Endothelial cell of umbilical vein (primary cell): Measurements from ENCODE around the gene CD86. TPM values are rescaled to one million over a fixed set of nuclear protein-coding genes. Genes with fewer than 3 reads are reported as not detected.

ENCODE experiments used
- BruUV-seq: library from RNA; stranded (reverse); fragments of 400-500 nt; replicated peaks from 2 replicates; lab custom pipeline; 2021; lab: Mats Ljungman, UMichigan
- CTCF ChIA-PET: fragments of 300-600, 350-600 bp; sonication (Branson Sonifier 250); formaldehyde crosslinking; loops from one replicate; lab custom pipeline; 2021; ENCODE audit warnings: antibody characterized with exemption, inconsistent platforms; lab: Charles Lee
- POLR2A ChIA-PET: fragments of 300-600, 350-600 bp; sonication (Branson Sonifier 250); formaldehyde crosslinking; loops from one replicate; lab custom pipeline; 2021; ENCODE audit warnings: antibody characterized with exemption, inconsistent platforms; lab: Charles Lee
- DNase-seq: peaks from one replicate; pipeline ENCODE4 v3.0.0-alpha.2; 2011; ENCODE audit warnings: low read depth, low spot score
- FAIRE-seq: peaks from 2 replicates; lab custom pipeline; 2011; peaks lifted over from hg19 to GRCh38; lab: Jason Lieb, UNC
- H2AFZ ChIP-seq: 2 replicates; pipeline ENCODE4 v1.6.0; 2012; ENCODE audit warnings: low read depth, low read length, control low read depth, inconsistent platforms
- H3K27ac ChIP-seq: 2 replicates; pipeline ENCODE4 v1.5.1; 2011; ENCODE audit warnings: low read depth, mild to moderate bottlenecking, control low read depth, low read length, moderate library complexity; ENCODE audit not compliant: insufficient read depth
- H3K27me3 ChIP-seq, 2 experiments: 2 replicates each; pipeline versions ENCODE4 v1.6.0 to v1.6.1; 2011; ENCODE audit warnings: low read length in 2 of 2, mixed read lengths in 1 of 2; ENCODE audit not compliant: control insufficient read depth in 2 of 2, insufficient read depth in 2 of 2
- H3K36me3 ChIP-seq, 2 experiments: 2 replicates in 1 of 2; 3 replicates in 1 of 2; pipeline ENCODE4 v1.5.1; 2011; ENCODE audit warnings: low read length in 2 of 2, mild to moderate bottlenecking in 1 of 2, moderate library complexity in 1 of 2; ENCODE audit not compliant: control insufficient read depth in 2 of 2, insufficient read depth in 2 of 2; ENCODE audit errors: extremely low read depth in 1 of 2
- H3K4me1 ChIP-seq: 3 replicates; pipeline ENCODE4 v1.5.1; 2011; ENCODE audit warnings: mild to moderate bottlenecking, low read length; ENCODE audit not compliant: control insufficient read depth, insufficient read depth; ENCODE audit errors: extremely low read depth
- H3K4me2 ChIP-seq: 2 replicates; pipeline ENCODE4 v1.6.1; 2011; ENCODE audit warnings: low read length, control low read depth, mixed read lengths; ENCODE audit not compliant: insufficient read depth
- H3K4me3 ChIP-seq, 3 experiments: fragments of 200-600 bp in 1 of 3; sonication (generic), shearing (Covaris generic) in 1 of 3; replicated peaks in 1 of 3; 2 replicates each; pipeline ENCODE4 v1.5.1; 2011 to 2016; ENCODE audit warnings: control low read depth in 3 of 3, low read length in 3 of 3, mild to moderate bottlenecking in 2 of 3, inconsistent platforms in 1 of 3, low read depth in 1 of 3, moderate library complexity in 1 of 3; ENCODE audit not compliant: insufficient read depth in 1 of 3
- H3K79me2 ChIP-seq: 2 replicates; pipeline ENCODE4 v1.6.0; 2012; ENCODE audit warnings: low read length, inconsistent platforms; ENCODE audit not compliant: control insufficient read depth, insufficient read depth
- H3K9ac ChIP-seq: replicated peaks from 2 replicates; pipeline ENCODE3; 2011; ENCODE audit warnings: low read length, control low read depth; ENCODE audit not compliant: insufficient read depth; ENCODE audit errors: extremely low read depth
- H3K9me1 ChIP-seq: replicated peaks from 3 replicates; pipeline ENCODE4 v1.6.0; 2011; ENCODE audit warnings: mild to moderate bottlenecking, low read length; ENCODE audit not compliant: control insufficient read depth, insufficient read depth; ENCODE audit errors: extremely low read depth
- H3K9me3 ChIP-seq: replicated peaks from 2 replicates; pipeline ENCODE4 v1.5.1; 2012; ENCODE audit warnings: low read length, inconsistent platforms; ENCODE audit not compliant: control insufficient read depth, insufficient read depth
- H4K20me1 ChIP-seq: replicated peaks from 2 replicates; pipeline ENCODE3; 2011; ENCODE audit warnings: mild to moderate bottlenecking, low read length; ENCODE audit not compliant: control insufficient read depth, insufficient read depth; ENCODE audit errors: extremely low read depth
- CTCF ChIP-seq, 2 donors: IDR thresholded peaks; 1 replicate in 1 of 2; 2 replicates in 1 of 2; pipeline ENCODE4 v1.5.1; 2011; ENCODE audit warnings: low read length in 2 of 2, mild to moderate bottlenecking in 2 of 2, moderate library complexity in 2 of 2, control low read depth in 1 of 2, inconsistent platforms in 1 of 2, low read depth in 1 of 2; ENCODE audit not compliant: insufficient read depth in 1 of 2; ENCODE audit errors: extremely low read depth in 1 of 2
- EZH2 ChIP-seq: IDR thresholded peaks from 2 replicates; pipeline ENCODE4 v1.6.1; 2012; ENCODE audit warnings: borderline replicate concordance, low read depth, mild to moderate bottlenecking, moderate library complexity, low read length, inconsistent platforms; ENCODE audit not compliant: severe bottlenecking
- FOS ChIP-seq: IDR thresholded peaks from 2 replicates; pipeline ENCODE4 v1.6.1; 2011; ENCODE audit warnings: mild to moderate bottlenecking, low read length, moderate library complexity, borderline replicate concordance; ENCODE audit not compliant: insufficient read depth
- GATA2 ChIP-seq: IDR thresholded peaks from 2 replicates; pipeline ENCODE4 v1.7.0; 2011; ENCODE audit warnings: low read depth, mild to moderate bottlenecking, moderate library complexity, mixed read lengths, low read length; ENCODE audit not compliant: insufficient read length, insufficient read depth
- JUN ChIP-seq: IDR thresholded peaks from 2 replicates; pipeline ENCODE4 v1.6.1; 2011; ENCODE audit warnings: borderline replicate concordance, low read depth; ENCODE audit not compliant: insufficient read length, insufficient read depth
- MYC ChIP-seq: IDR thresholded peaks from one replicate; pipeline ENCODE4 v1.6.1; 2011; ENCODE audit warnings: mild to moderate bottlenecking, low read depth, low read length
- POLR2A ChIP-seq: IDR thresholded peaks from 2 replicates; pipeline ENCODE4 v1.6.1; 2012; ENCODE audit warnings: low read depth, mild to moderate bottlenecking, control low read depth, low read length
- POLR2AphosphoS5 ChIP-seq: IDR thresholded peaks from 2 replicates; pipeline ENCODE4 v1.6.1; 2012; ENCODE audit warnings: low read depth, mild to moderate bottlenecking, control low read depth, low read length, moderate library complexity; ENCODE audit not compliant: insufficient read depth
- dilution Hi-C: fragments of 300-500 bp; cut with MboI; formaldehyde crosslinking; loops from one replicate; pipeline ENCODE4 v1.15.0; 2019; ENCODE audit warnings: low sequenced_read_pairs; ENCODE audit not compliant: extremely low pct_ligation_motif_present
- intact Hi-C: fragments of 100-400 bp; cut with micrococcal nuclease; formaldehyde crosslinking; loops from one replicate; pipeline ENCODE4 v1.10.0; 2022
- polyA plus RNA-seq, 4 experiments: library from polyadenylated mRNA; depleted of rRNA in 3 of 4; stranded (reverse) in 3 of 4; unstranded in 1 of 4; fragments of >200 nt; gene quantifications; 2 replicates each; pipeline versions ENCODE4 v1.2.1 to v1.2.3, GENCODE V29; 2011 to 2012; ENCODE audit warnings: missing spikeins in 1 of 4
- total RNA-seq: library from RNA; stranded (reverse); gene quantifications from 2 replicates; pipeline ENCODE4 v1.2.3, GENCODE V29; 2021
- TF ChIP-seq, protein P1 (sequence below): IDR thresholded peaks from 2 replicates; pipeline ENCODE4 v1.6.1; 2011; ENCODE audit not compliant: insufficient read depth, insufficient read length

CD86 gene
- total and polyA plus RNA-seq, 2 donors (not counting 3 experiments of a cell fraction or from before 2014, with no cell fraction given) = not detected

- Histone ChIP-seq H3K9me1 (no peaks in the 10 kb centered on the region), H2AFZ (no peak overlapping the region), H3K4me2 (no peak overlapping the region), H3K9ac (no peak overlapping the region), H4K20me1 (no peaks in the 10 kb centered on the region), H3K79me2 (no peaks in the 10 kb centered on the region), H3K4me3 (no peak overlapping the region), H3K27ac (no peak overlapping the region), H3K9me3 (no peaks in the 10 kb centered on the region), H3K4me1 (no peaks in the 10 kb centered on the region), H3K27me3 (no peaks in the 10 kb centered on the region), H3K36me3 (no peaks in the 10 kb centered on the region)
- no peak for FAIRE-seq
- dilution Hi-C loops (no loop called here), intact Hi-C loops (no loop called here)
- TF ChIP-seq JUN (no peak), GATA2 (no peak), FOS (no peak), EZH2 (no peak), POLR2A (no peak), MYC (no peak), CTCF (IDR thresholded peaks at IDR 0.05; ENCODE audit: extremely low read depth in 1 of 2, insufficient read depth in 1 of 2, low read depth in 1 of 2, low read length in 2 of 2) (no peak), POLR2AphosphoS5 (no peak)
- TF ChIP-seq, protein P1, sequence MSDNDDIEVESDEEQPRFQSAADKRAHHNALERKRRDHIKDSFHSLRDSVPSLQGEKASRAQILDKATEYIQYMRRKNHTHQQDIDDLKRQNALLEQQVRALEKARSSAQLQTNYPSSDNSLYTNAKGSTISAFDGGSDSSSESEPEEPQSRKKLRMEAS = no peak
- CTCF ChIA-PET = no interaction called here
- no peak for DNase-seq
- BruUV-seq = no TSS peak
- POLR2A ChIA-PET = no interaction called here
Observed at GRCh38 chr3:122123850-122124249, 68.7 kb downstream of the CD86 start.
